Activated CD4-positive, alpha-beta T cell treated with anti-CD3 and anti-CD28 coated beads, Interleukin-2, amount 10 ng/mL, durations not matched to agents 7 days and 5 days (primary cell): Measurements from ENCODE around the gene LGALS9C. TPM values are rescaled to one million over a fixed set of nuclear protein-coding genes. Genes with fewer than 3 reads are reported as not detected.
"Not testable (repeated sequence)": the region's sequence is repeated elsewhere in the genome, so short reads cannot be mapped to it uniquely, and the experiment has no call there.

Source experiments
- CTCF ChIA-PET: fragments of 350-600 bp; sonication (Branson Sonifier 250); formaldehyde crosslinking; loops from one replicate; lab custom pipeline; 2021; ENCODE audit warnings: antibody characterized with exemption; lab: Charles Lee
- POLR2A ChIA-PET: fragments of 350-600 bp; sonication (Branson Sonifier 250); formaldehyde crosslinking; loops from one replicate; lab custom pipeline; 2021; ENCODE audit warnings: antibody characterized with exemption; lab: Charles Lee
- DNase-seq: peaks from one replicate; pipeline ENCODE4 v3.0.0-alpha.2; 2020
- H3K27ac Mint-ChIP-seq: one replicate; pipeline ENCODE4 v1.8.0; 2021; ENCODE audit warnings: mild to moderate bottlenecking, moderate library complexity, mixed read lengths
- H3K27me3 Mint-ChIP-seq: one replicate; pipeline ENCODE4 v1.8.0; 2021; ENCODE audit warnings: mixed read lengths
- H3K36me3 Mint-ChIP-seq: one replicate; pipeline ENCODE4 v1.8.0; 2021; ENCODE audit warnings: low read depth, mixed read lengths
- H3K4me1 Mint-ChIP-seq: one replicate; pipeline ENCODE4 v1.8.0; 2021; ENCODE audit warnings: mixed read lengths
- H3K4me3 Mint-ChIP-seq: one replicate; pipeline ENCODE4 v1.8.0; 2021; ENCODE audit warnings: mild to moderate bottlenecking, moderate library complexity, mixed read lengths
- H3K9me3 Mint-ChIP-seq: one replicate; pipeline ENCODE4 v1.8.0; 2021; ENCODE audit warnings: mixed read lengths
- total RNA-seq, 2 experiments: library from RNA; stranded (reverse); gene quantifications; one replicate each; pipeline ENCODE4 v1.2.3, GENCODE V29; 2021

LGALS9C gene
- total RNA-seq, 2 experiments from 2014 or later = 0.73 to 0.74 TPM

GRCh38 chr17:18490016-18490415 lies 13.4 kb downstream of the LGALS9C start:
- H3K9me3 Mint-ChIP-seq, DNase-seq, H3K27me3 Mint-ChIP-seq, H3K4me3 Mint-ChIP-seq, POLR2A ChIA-PET, H3K27ac Mint-ChIP-seq, H3K36me3 Mint-ChIP-seq, H3K4me1 Mint-ChIP-seq, CTCF ChIA-PET: not testable (repeated sequence)

GRCh38 chr17:18492712-18493480 lies 16.3 kb downstream of the LGALS9C start:
- H3K4me1 Mint-ChIP-seq, DNase-seq, H3K4me3 Mint-ChIP-seq, H3K9me3 Mint-ChIP-seq, H3K36me3 Mint-ChIP-seq, POLR2A ChIA-PET, CTCF ChIA-PET, H3K27ac Mint-ChIP-seq, H3K27me3 Mint-ChIP-seq: not testable (repeated sequence)

GRCh38 chr17:18494250-18494768 lies 17.7 kb downstream of the LGALS9C start:
- H3K9me3 Mint-ChIP-seq, H3K27me3 Mint-ChIP-seq, CTCF ChIA-PET, H3K4me3 Mint-ChIP-seq, H3K4me1 Mint-ChIP-seq, H3K27ac Mint-ChIP-seq, H3K36me3 Mint-ChIP-seq, POLR2A ChIA-PET, DNase-seq: not testable (repeated sequence)

GRCh38 chr17:18497044-18497443 lies 20.5 kb downstream of the LGALS9C start:
- H3K4me1 Mint-ChIP-seq, H3K9me3 Mint-ChIP-seq, DNase-seq, H3K36me3 Mint-ChIP-seq, POLR2A ChIA-PET, H3K27ac Mint-ChIP-seq, H3K27me3 Mint-ChIP-seq, CTCF ChIA-PET, H3K4me3 Mint-ChIP-seq: not testable (repeated sequence)

GRCh38 chr17:18499100-18499499 lies 22.5 kb downstream of the LGALS9C start:
- H3K27me3 Mint-ChIP-seq, H3K4me3 Mint-ChIP-seq, H3K36me3 Mint-ChIP-seq, CTCF ChIA-PET, POLR2A ChIA-PET, H3K9me3 Mint-ChIP-seq, DNase-seq, H3K4me1 Mint-ChIP-seq, H3K27ac Mint-ChIP-seq: not testable (repeated sequence)

- H3K4me3 Mint-ChIP-seq, CTCF ChIA-PET, POLR2A ChIA-PET, H3K4me1 Mint-ChIP-seq, DNase-seq, H3K27ac Mint-ChIP-seq, H3K9me3 Mint-ChIP-seq, H3K27me3 Mint-ChIP-seq, H3K36me3 Mint-ChIP-seq: not testable (repeated sequence)
Measured at GRCh38 chr17:18499756-18500155, 23.2 kb downstream of the LGALS9C start.

GRCh38 chr17:18500281-18500680 lies 23.7 kb downstream of the LGALS9C start:
- H3K27ac Mint-ChIP-seq, H3K9me3 Mint-ChIP-seq, CTCF ChIA-PET, H3K36me3 Mint-ChIP-seq, POLR2A ChIA-PET, H3K27me3 Mint-ChIP-seq, DNase-seq, H3K4me3 Mint-ChIP-seq, H3K4me1 Mint-ChIP-seq: not testable (repeated sequence)

GRCh38 chr17:18500816-18501215 lies 24.2 kb downstream of the LGALS9C start:
- H3K27me3 Mint-ChIP-seq = not testable (repeated sequence)

GRCh38 chr17:18503221-18503620 lies 26.6 kb downstream of the LGALS9C start:
- H3K36me3 Mint-ChIP-seq, H3K4me3 Mint-ChIP-seq, H3K4me1 Mint-ChIP-seq, CTCF ChIA-PET, H3K27me3 Mint-ChIP-seq, H3K9me3 Mint-ChIP-seq, POLR2A ChIA-PET, H3K27ac Mint-ChIP-seq: not testable (repeated sequence)
- DNase-seq = peak; percentile 16

More at GRCh38 chr17:18500816-18501215, 24.2 kb downstream of the LGALS9C start:
- POLR2A ChIA-PET, DNase-seq, H3K4me1 Mint-ChIP-seq, CTCF ChIA-PET, H3K4me3 Mint-ChIP-seq, H3K36me3 Mint-ChIP-seq, H3K27ac Mint-ChIP-seq, H3K9me3 Mint-ChIP-seq: not testable (repeated sequence)

GRCh38 chr17:18507729-18508128 lies 31.1 kb downstream of the LGALS9C start:
- H3K36me3 Mint-ChIP-seq, DNase-seq, H3K27me3 Mint-ChIP-seq, H3K4me3 Mint-ChIP-seq, H3K4me1 Mint-ChIP-seq, H3K9me3 Mint-ChIP-seq, CTCF ChIA-PET, POLR2A ChIA-PET, H3K27ac Mint-ChIP-seq: not testable (repeated sequence)

- H3K4me1 Mint-ChIP-seq, CTCF ChIA-PET, H3K4me3 Mint-ChIP-seq, DNase-seq, H3K9me3 Mint-ChIP-seq, POLR2A ChIA-PET, H3K36me3 Mint-ChIP-seq, H3K27ac Mint-ChIP-seq, H3K27me3 Mint-ChIP-seq: not testable (repeated sequence)
Measured at GRCh38 chr17:18508667-18509066, 32.1 kb downstream of the LGALS9C start.

GRCh38 chr17:18521100-18521499 lies 44.5 kb downstream of the LGALS9C start:
- H3K4me3 Mint-ChIP-seq, H3K4me1 Mint-ChIP-seq, H3K36me3 Mint-ChIP-seq, DNase-seq, POLR2A ChIA-PET, H3K9me3 Mint-ChIP-seq, H3K27me3 Mint-ChIP-seq, H3K27ac Mint-ChIP-seq, CTCF ChIA-PET: not testable (repeated sequence)

- POLR2A ChIA-PET, H3K36me3 Mint-ChIP-seq, H3K4me3 Mint-ChIP-seq, H3K27ac Mint-ChIP-seq, H3K4me1 Mint-ChIP-seq, H3K27me3 Mint-ChIP-seq, CTCF ChIA-PET, H3K9me3 Mint-ChIP-seq, DNase-seq: not testable (repeated sequence)
Measured at GRCh38 chr17:18525015-18525414, 48.4 kb downstream of the LGALS9C start.
